Fibroblast of lung (primary cell): ENCODE results near the gene HEMK1. TPM values are rescaled to one million over a fixed set of nuclear protein-coding genes. Genes with fewer than 3 reads are reported as not detected.
A peak's percentile ranks its signal among the peaks of the same experiment; 100 is the strongest.

Experiments used
- DNase-seq, 2 donors: peaks; one replicate each; pipeline versions ENCODE4 v3.0.0 to v3.0.0-alpha.2; 2010; ENCODE audit warnings: low read depth in 2 of 2
- H2AFZ ChIP-seq: 2 replicates; pipeline ENCODE4 v1.5.1; 2012; ENCODE audit warnings: low read length, control low read depth, inconsistent platforms
- H3K27ac ChIP-seq: 2 replicates; pipeline ENCODE4 v1.5.1; 2011; ENCODE audit warnings: low read length, control low read depth; ENCODE audit not compliant: insufficient read depth
- H3K27me3 ChIP-seq: 2 replicates; pipeline ENCODE4 v1.5.1; 2011; ENCODE audit warnings: mild to moderate bottlenecking, low read length; ENCODE audit not compliant: control insufficient read depth, insufficient read depth
- H3K36me3 ChIP-seq: 2 replicates; pipeline ENCODE4 v1.5.1; 2011; ENCODE audit warnings: low read length; ENCODE audit not compliant: control insufficient read depth, insufficient read depth
- H3K4me1 ChIP-seq: 2 replicates; pipeline ENCODE4 v1.5.1; 2011; ENCODE audit warnings: low read length; ENCODE audit not compliant: control insufficient read depth, insufficient read depth; ENCODE audit errors: extremely low read depth
- H3K4me2 ChIP-seq: 2 replicates; pipeline ENCODE4 v1.5.1; 2011; ENCODE audit warnings: low read length, control low read depth; ENCODE audit not compliant: insufficient read depth; ENCODE audit errors: extremely low read depth
- H3K4me3 ChIP-seq, 4 experiments: fragments of 200-600 bp in 1 of 4; sonication (generic) in 1 of 4; replicated peaks in 1 of 4; 2 replicates each; pipeline ENCODE4 v1.5.1; 2011 to 2016; ENCODE audit warnings: low read length in 4 of 4, low read depth in 3 of 4, mild to moderate bottlenecking in 3 of 4, control low read depth in 2 of 4, inconsistent platforms in 1 of 4, mixed read lengths in 1 of 4; ENCODE audit not compliant: insufficient read depth in 1 of 4; ENCODE audit errors: control extremely low read depth in 1 of 4
- H3K79me2 ChIP-seq: 2 replicates; pipeline ENCODE4 v1.5.1; 2012; ENCODE audit warnings: mild to moderate bottlenecking, low read length, inconsistent platforms; ENCODE audit not compliant: control insufficient read depth, insufficient read depth
- H3K9ac ChIP-seq: 2 replicates; pipeline ENCODE4 v1.5.1; 2011; ENCODE audit warnings: mild to moderate bottlenecking, low read length, control low read depth; ENCODE audit not compliant: insufficient read depth
- H3K9me3 ChIP-seq: 2 replicates; pipeline ENCODE4 v1.5.1; 2012; ENCODE audit warnings: low read depth, low read length; ENCODE audit not compliant: control insufficient read depth, insufficient read depth
- H4K20me1 ChIP-seq: 2 replicates; pipeline ENCODE4 v1.5.1; 2011; ENCODE audit warnings: low read length; ENCODE audit not compliant: control insufficient read depth, insufficient read depth; ENCODE audit errors: extremely low read depth
- CTCF ChIP-seq, 2 donors: IDR thresholded peaks in 1 of 2; conservative IDR thresholded peaks in 1 of 2; 1 replicate in 1 of 2; 2 replicates in 1 of 2; pipeline ENCODE4 v1.5.1; 2011 to 2012; ENCODE audit warnings: low read length in 2 of 2, control low read depth in 1 of 2, inconsistent platforms in 1 of 2, low read depth in 1 of 2, mild to moderate bottlenecking in 1 of 2
- EZH2 ChIP-seq: IDR thresholded peaks from 2 replicates; pipeline ENCODE4 v1.5.1; 2012; ENCODE audit warnings: low read length, control low read depth, mild to moderate bottlenecking; ENCODE audit errors: missing control alignments
- polyA plus RNA-seq, 2 donors: library from polyadenylated mRNA; depleted of rRNA in 1 of 2; stranded (reverse) in 1 of 2; unstranded in 1 of 2; fragments of >200 nt; gene quantifications; 2 replicates each; pipeline ENCODE4 v1.2.1, GENCODE V29; 2011 to 2012; ENCODE audit warnings: missing spikeins in 1 of 2
- total RNA-seq: library from RNA; depleted of rRNA; stranded (reverse); fragments of >200 nt; gene quantifications from 2 replicates; pipeline ENCODE4 v1.2.1, GENCODE V29; 2014

Gene HEMK1
- total and polyA plus RNA-seq, 2 donors (not counting 1 experiment from before 2014, with no cell fraction given): 8.4 to 12.7 TPM

- H3K4me3 ChIP-seq: no peak overlapping the region
- H3K4me2 ChIP-seq: no peak overlapping the region
- no peak overlapping the region for H3K27ac ChIP-seq
- no peak overlapping the region for H2AFZ ChIP-seq
- H4K20me1 ChIP-seq: no peaks in the 10 kb centered on the region
- no peaks in the 10 kb centered on the region for H3K9me3 ChIP-seq
- no peaks in the 10 kb centered on the region for H3K4me1 ChIP-seq
- H3K79me2 ChIP-seq: no peaks in the 10 kb centered on the region
- H3K9ac ChIP-seq: no peak overlapping the region
- TF ChIP-seq CTCF (conservative IDR thresholded peaks at IDR 0.05 in 1 of 2, IDR thresholded peaks at IDR 0.05 in 1 of 2; ENCODE audit: low read depth in 1 of 2, low read length in 2 of 2) (no peak), EZH2 (no peak)
- DNase-seq: peak in 1 of 2 donors; percentile 12
- H3K27me3 ChIP-seq: peaks cover 20% of the 10 kb centered on the region
- H3K36me3 ChIP-seq: no peaks in the 10 kb centered on the region
Measured at GRCh38 chr3:50534681-50535330, 34.5 kb upstream of the HEMK1 start.

DNA sequence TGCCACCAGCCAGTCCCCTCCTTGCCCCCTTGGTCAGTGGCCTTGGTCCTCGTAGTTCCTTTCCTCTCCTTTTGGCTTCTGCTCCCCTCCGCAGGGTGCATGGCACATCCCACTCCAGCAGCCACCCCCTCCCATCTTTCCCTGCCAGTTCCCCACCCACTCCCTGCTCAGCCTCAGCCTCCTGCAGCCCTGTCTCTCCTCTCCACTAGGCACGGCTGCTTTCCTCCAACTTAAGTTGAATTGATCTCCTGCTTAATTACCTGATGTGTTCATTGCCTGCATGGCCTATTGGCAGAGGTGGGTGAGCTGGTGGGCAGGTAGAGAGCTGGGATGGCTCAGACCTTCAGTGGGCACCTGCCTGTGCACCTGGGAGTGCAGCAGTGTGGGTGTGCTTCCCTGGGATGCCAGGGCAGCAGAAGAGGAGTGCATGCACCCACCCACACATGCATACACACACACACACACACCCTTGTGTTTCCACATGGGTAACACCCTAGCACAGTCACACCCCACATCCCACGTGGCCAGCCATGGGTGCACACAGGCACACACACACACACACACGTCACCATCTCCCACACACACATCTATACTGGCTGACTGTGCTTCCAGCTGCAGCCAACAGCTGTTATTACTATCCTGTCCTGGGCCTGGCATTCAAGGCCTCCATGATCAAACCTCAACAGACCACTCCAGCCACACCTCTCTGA, 32.7 kb upstream of the HEMK1 start:
- DNase-seq: no peak

More for the DNA sequence above, 32.7 kb upstream of the HEMK1 start:
- no peak overlapping the region for H3K4me2 ChIP-seq
- no peak overlapping the region for H3K27ac ChIP-seq
- H4K20me1 ChIP-seq: no peaks in the 10 kb centered on the region
- H3K27me3 ChIP-seq: peaks cover 10% of the 10 kb centered on the region
- no peaks in the 10 kb centered on the region for H3K4me1 ChIP-seq
- H3K79me2 ChIP-seq: no peaks in the 10 kb centered on the region
- H2AFZ ChIP-seq: no peak overlapping the region
- no peak overlapping the region for H3K4me3 ChIP-seq
- TF ChIP-seq EZH2 (no peak), CTCF (conservative IDR thresholded peaks at IDR 0.05 in 1 of 2, IDR thresholded peaks at IDR 0.05 in 1 of 2; ENCODE audit: low read depth in 1 of 2, low read length in 2 of 2) (no peak)
- H3K9ac ChIP-seq: no peak overlapping the region
- H3K36me3 ChIP-seq: no peaks in the 10 kb centered on the region
- H3K9me3 ChIP-seq: no peaks in the 10 kb centered on the region
